Fibroblast of skin of scalp (primary cell): ENCODE data around the gene CTU2.

Source experiments
- DNase-seq: peaks from one replicate; pipeline ENCODE4 v3.0.0-alpha.2; 2013

CTU2 gene

GRCh38 chr16:88697116-88697830, 9.0 kb upstream of the CTU2 start:
- DNase-seq: no peak

- DNase-seq: no peak
These were observed 8.3 kb upstream of the CTU2 start for GRCh38 chr16:88697831-88698615.

DNA sequence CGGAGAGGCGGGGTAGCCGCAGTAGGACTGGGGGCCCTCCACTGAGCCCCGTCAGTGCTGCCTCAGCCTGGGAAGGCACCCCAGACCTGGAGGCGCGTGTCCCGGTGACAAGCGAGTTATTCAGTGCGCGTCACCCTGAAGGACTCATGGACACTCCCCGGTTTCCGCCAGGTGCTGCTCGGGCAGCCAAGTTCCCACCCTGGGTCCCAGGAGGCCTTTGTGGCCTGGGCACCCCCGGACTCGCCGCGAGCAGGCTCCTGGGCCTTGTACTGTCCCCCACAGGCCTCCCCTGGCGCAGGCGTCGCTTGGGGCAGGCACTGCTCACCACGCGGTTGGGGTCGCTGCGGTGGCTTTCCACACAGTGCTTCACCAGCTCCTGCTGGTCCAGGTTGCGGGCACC, 7.7 kb upstream of the CTU2 start:
- no peak for DNase-seq

- DNase-seq: no peak
These were observed 7.1 kb upstream of the CTU2 start for GRCh38 chr16:88699180-88699579.

- DNase-seq: no peak
These were observed 6.0 kb upstream of the CTU2 start for GRCh38 chr16:88700322-88700635.

- peak; percentile 65 for DNase-seq
These were observed 5.4 kb upstream of the CTU2 start for GRCh38 chr16:88700636-88701482.

DNA sequence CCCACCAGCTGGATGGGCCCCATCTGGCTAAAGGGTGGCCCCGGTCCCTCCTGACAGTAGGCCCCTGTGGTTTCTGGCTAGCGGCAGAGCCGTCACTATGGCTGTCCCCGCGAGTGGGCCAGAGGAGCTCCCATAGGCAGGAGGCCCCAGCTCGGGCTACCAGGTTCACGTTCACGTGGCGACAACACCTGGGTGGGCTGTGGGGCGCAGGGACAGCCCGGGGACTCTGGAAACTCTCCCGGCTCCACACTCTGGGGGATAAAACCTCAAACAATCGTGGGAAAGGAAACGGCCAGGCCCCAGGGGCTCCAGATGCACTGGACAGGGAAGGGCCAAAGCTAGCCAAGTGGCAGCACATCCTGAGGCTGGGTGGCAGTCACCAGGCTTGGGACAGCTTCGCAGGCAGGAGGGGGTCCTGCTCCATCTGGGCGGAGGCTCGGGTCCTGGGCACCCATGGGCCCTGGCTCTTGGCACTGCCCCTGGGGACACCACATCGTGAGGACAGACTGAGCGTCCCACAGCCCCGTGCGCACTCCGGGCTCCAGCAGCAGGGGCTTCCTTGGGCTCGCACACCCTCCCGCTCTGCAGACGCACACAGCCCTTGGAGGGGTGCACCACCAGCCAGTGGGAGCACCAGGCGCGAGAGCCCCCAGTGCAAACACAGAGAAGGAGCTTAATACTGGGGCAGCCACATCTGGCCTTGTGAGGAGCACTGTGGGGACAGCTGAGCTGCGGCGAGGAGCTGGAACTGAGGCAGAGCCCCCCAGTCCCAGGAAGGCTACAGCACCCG, 4.5 kb upstream of the CTU2 start:
- DNase-seq: no peak

- DNase-seq: no peak
These were observed 3.7 kb upstream of the CTU2 start for GRCh38 chr16:88702371-88703210.

- DNase-seq: no peak
These were observed 2.6 kb upstream of the CTU2 start for GRCh38 chr16:88703486-88704309.

DNA sequence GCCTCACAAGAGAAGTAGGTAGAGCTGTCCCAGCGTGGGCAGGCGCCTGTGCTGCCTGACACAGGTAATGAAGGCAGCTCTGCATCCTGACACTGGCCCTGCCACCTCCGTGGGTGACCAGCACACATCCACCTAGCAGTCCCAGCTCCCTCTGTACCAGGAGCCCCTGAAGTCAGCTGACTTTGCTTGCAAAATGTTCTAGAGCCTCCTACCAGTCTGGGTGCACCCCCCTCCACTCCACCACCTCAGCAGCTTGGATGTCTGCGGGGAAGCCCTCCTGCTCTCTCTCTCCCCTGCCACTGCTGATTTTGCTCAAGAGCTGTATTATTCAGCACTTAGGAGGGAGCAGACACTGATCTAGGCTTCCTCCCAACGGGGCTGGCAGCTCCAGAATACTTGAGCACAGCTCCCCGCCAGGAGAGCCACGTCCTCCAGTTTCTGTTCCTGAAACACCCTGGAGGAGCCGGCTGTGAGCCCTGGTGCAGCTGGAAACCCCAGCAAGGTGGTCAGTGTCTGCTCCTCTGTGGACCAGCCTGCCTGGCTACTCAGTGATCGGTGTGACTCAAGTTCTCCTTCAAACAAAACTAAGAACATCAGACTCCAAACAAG, 1.1 kb upstream of the CTU2 start:
- DNase-seq: no peak

GRCh38 chr16:88705801-88706228, 488 bp upstream of the CTU2 start:
- no peak for DNase-seq

DNA sequence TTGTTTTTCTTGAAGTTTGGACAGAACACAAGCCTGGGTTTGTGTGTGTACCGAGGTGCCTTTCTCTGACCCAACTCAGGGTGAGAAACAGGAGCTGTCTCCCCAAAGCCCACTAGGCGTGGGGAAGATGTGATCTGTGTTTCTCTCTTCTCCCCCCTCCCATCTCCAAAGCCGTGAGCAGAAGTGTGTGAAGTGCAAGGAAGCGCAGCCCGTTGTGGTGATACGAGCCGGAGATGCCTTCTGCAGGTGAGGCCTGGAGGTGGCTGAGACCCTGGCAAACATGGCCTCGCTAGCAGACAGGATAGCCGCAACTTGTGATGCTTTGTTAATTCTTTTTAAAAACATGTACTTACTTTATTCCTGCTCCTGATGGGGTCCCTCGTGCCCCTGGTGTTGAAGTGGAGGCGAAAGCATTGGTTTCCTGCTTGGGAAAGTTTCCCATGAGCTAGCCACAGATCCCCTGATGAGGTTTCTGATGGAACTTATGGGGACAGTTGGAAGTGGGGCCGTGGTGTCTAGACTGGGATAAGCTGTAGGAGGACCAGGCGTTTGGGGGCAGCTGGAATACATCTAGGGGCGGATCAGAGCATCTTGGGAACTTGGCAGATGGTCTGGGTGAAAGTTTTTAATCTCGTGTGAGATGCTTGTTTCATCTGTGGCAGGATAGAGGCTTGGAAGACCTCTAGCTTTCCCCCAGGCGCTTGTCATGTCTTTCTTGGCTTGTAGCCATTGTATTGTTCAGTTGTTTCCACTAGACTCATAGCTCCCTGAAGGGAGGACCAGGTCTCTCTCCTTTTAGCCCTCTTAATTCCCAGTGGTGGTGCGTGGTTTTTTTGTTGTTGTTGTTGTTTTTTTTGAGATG, 893 bp downstream of the CTU2 start:
- no peak for DNase-seq

GRCh38 chr16:88710556-88710955, 4.3 kb downstream of the CTU2 start:
- no peak for DNase-seq

- DNase-seq: no peak
These were observed 5.5 kb downstream of the CTU2 start for GRCh38 chr16:88711750-88712340.

GRCh38 chr16:88712362-88712979, 6.2 kb downstream of the CTU2 start:
- no peak for DNase-seq

DNA sequence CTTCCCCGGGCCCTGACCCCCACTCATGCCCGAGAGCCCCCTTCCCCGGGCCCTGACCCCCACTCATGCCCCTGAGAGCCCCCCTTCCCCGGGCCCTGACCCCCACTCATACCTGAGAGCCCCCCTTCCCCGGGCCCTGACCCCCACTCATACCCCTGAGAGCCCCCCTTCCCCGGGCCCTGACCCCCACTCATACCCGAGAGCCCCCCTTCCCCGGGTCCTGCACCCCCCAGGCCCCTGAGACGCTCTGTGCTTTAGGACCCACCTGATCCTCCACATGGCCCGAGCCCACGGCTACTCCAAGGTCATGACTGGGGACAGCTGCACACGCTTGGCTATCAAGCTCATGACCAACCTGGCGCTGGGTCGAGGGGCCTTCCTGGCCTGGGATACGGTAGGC, 6.8 kb downstream of the CTU2 start:
- DNase-seq: no peak

- DNase-seq: no peak
These were observed 7.5 kb downstream of the CTU2 start for GRCh38 chr16:88713568-88714419.
